ENCODE data around the gene SMYD3. TPM values are rescaled to one million over a fixed set of nuclear protein-coding genes. Genes with fewer than 3 reads are reported as not detected.

Gene SMYD3
- total RNA-seq, 1 donor from 2014 or later: 35.4 TPM

DNA sequence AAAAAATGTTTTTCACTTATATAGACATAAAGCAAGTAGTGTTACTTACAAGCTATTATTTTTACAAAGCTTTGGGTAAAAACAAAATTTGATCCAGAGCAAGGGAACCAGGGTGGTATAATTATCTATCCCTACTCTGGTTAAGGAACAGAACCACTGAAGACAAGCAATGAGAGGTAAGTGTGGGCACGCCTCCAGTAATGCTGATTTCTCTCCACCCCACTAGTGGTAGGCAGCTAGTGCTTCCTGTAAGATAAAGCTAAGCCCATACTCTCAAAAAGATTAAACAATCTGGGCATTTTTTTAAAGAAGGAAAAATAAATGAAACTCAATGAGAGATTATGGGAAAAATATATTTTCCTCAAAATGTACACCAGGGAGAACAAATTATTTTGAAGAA lies 36.9 kb upstream of the SMYD3 start:
- Mint-ChIP-seq H3K27me3 (ENCODE audit: unreplicated experiment) (no peaks in the 10 kb centered on the region), H3K36me3 (ENCODE audit: unreplicated experiment) (no peaks in the 10 kb centered on the region), H3K4me1 (ENCODE audit: low read depth, unreplicated experiment) (no peaks in the 10 kb centered on the region), H3K9me3 (ENCODE audit: unreplicated experiment) (no peaks in the 10 kb centered on the region), H3K4me3 (ENCODE audit: unreplicated experiment) (no peak overlapping the region), H3K27ac (ENCODE audit: unreplicated experiment) (no peak overlapping the region)
- TF ChIP-seq, protein P1, sequence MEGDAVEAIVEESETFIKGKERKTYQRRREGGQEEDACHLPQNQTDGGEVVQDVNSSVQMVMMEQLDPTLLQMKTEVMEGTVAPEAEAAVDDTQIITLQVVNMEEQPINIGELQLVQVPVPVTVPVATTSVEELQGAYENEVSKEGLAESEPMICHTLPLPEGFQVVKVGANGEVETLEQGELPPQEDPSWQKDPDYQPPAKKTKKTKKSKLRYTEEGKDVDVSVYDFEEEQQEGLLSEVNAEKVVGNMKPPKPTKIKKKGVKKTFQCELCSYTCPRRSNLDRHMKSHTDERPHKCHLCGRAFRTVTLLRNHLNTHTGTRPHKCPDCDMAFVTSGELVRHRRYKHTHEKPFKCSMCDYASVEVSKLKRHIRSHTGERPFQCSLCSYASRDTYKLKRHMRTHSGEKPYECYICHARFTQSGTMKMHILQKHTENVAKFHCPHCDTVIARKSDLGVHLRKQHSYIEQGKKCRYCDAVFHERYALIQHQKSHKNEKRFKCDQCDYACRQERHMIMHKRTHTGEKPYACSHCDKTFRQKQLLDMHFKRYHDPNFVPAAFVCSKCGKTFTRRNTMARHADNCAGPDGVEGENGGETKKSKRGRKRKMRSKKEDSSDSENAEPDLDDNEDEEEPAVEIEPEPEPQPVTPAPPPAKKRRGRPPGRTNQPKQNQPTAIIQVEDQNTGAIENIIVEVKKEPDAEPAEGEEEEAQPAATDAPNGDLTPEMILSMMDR (IDR thresholded peaks at IDR 0.05; ENCODE audit: partially characterized antibody, unreplicated experiment): no peak
- no peak for DNase-seq

DNA sequence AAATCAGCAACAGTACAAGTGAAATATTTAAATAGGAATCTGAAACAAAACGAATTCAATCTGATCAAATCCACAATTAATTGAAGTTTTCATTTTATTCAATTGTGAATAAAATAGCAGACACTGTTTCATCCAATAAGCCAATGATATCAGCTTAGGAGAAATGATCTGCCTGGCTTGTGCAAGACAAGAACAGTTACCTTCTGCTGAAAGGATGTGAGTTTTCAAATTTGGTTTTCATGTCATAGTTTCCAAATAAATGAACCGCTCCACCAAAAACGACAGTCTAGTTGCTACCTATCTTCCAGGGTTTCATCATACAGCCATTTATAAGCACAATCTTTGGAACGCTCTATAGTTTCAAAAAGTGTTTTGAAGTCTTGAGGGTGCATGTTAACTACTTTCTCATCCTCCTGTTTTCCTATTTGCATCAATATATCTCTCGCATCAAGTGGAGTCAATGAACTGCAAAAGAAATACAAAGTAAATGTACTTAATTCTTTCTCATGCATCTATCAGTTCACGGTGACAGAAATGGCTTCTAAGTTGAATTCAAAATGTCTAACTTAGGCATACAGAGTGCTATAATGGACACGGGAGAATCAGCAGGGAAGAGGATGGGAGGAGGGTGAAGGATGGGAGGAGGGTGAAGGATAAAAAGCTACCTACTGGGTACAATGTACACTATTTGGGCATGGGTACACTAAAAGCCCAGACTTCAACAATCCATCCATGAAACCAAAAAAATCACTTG lies 33.8 kb upstream of the SMYD3 start:
- H3K36me3 Mint-ChIP-seq (ENCODE audit: unreplicated experiment): no peaks in the 10 kb centered on the region
- no peaks in the 10 kb centered on the region for H3K9me3 Mint-ChIP-seq (ENCODE audit: unreplicated experiment)
- no peak overlapping the region for H3K4me3 Mint-ChIP-seq (ENCODE audit: unreplicated experiment)
- no peak for DNase-seq
- TF ChIP-seq, protein P1 (IDR thresholded peaks at IDR 0.05; ENCODE audit: partially characterized antibody, unreplicated experiment): no peak
- no peaks in the 10 kb centered on the region for H3K27me3 Mint-ChIP-seq (ENCODE audit: unreplicated experiment)
- no peaks in the 10 kb centered on the region for H3K4me1 Mint-ChIP-seq (ENCODE audit: low read depth, unreplicated experiment)
- H3K27ac Mint-ChIP-seq (ENCODE audit: unreplicated experiment): no peak overlapping the region

DNA sequence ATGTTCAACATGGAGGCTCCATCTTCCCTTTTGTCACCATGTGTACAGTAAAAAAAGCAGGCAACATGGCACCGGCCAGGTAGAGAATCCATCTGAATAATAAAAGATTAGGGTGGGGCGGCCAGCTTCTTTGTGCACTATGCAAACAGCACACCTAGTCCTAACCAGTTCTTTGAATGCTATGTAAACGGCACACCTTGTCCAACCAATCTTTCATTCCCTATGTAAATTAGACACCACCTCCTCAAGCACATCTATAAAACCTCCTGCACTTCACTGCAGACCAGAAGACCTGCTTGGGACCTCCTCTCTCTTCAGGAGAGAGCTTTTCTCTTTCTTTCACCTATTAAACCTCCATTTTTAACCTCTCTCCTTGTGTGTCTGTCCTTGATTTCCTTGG lies 30.8 kb upstream of the SMYD3 start:
- Mint-ChIP-seq H3K9me3 (ENCODE audit: unreplicated experiment) (no peaks in the 10 kb centered on the region), H3K4me1 (ENCODE audit: low read depth, unreplicated experiment) (no peaks in the 10 kb centered on the region), H3K36me3 (ENCODE audit: unreplicated experiment) (no peaks in the 10 kb centered on the region), H3K27me3 (ENCODE audit: unreplicated experiment) (no peaks in the 10 kb centered on the region), H3K27ac (ENCODE audit: unreplicated experiment) (no peak overlapping the region), H3K4me3 (ENCODE audit: unreplicated experiment) (no peak overlapping the region)
- DNase-seq: no peak
- TF ChIP-seq, protein P1 (IDR thresholded peaks at IDR 0.05; ENCODE audit: partially characterized antibody, unreplicated experiment): no peak

DNA sequence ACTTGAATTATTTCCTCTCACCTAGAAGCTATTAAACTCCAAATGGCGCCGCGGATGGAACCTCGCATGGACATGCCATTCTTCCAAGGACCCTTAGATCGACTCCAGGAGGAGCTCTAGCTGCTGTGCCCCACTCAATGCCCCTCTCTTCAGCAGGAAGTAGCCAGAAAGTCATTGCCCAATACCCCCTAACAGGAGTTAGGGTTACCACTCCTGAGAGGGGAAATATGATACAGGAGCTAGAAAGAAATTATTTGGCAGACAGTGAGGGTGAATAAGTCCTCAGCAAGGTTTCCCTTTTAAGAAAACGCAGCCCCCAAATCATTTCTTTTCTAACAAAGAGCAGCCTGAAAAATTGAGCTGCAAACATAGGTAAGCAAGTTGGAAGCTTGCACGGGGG lies 30.4 kb upstream of the SMYD3 start:
- H3K9me3 Mint-ChIP-seq (ENCODE audit: unreplicated experiment): no peaks in the 10 kb centered on the region
- H3K27ac Mint-ChIP-seq (ENCODE audit: unreplicated experiment): no peak overlapping the region
- H3K4me1 Mint-ChIP-seq (ENCODE audit: low read depth, unreplicated experiment): no peaks in the 10 kb centered on the region
- no peaks in the 10 kb centered on the region for H3K36me3 Mint-ChIP-seq (ENCODE audit: unreplicated experiment)
- no peak for DNase-seq
- TF ChIP-seq, protein P1 (IDR thresholded peaks at IDR 0.05; ENCODE audit: partially characterized antibody, unreplicated experiment): no peak
- no peak overlapping the region for H3K4me3 Mint-ChIP-seq (ENCODE audit: unreplicated experiment)
- no peaks in the 10 kb centered on the region for H3K27me3 Mint-ChIP-seq (ENCODE audit: unreplicated experiment)

DNA sequence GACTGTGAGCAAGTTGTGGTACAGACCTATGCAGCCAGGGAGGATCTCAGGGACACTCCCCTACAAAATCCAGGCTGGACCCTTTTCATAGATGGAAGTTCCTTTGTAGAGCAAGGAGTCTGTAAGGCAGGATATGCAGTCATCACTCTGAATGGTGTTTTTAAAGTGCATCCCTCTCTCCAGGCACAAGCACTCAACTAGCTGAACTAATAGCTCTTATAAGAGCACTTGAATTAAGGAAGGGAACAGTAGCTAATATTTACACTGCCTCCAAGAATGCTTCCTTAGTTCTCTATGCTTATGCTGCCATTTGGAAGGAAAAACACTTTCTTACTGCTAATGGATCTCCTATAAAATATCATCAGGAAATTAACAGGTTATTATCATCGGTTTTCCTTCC lies 27.0 kb upstream of the SMYD3 start:
- Mint-ChIP-seq H3K36me3 (ENCODE audit: unreplicated experiment) (peaks cover 11% of the 10 kb centered on the region), H3K27ac (ENCODE audit: unreplicated experiment) (no peak overlapping the region), H3K4me3 (ENCODE audit: unreplicated experiment) (no peak overlapping the region)

More for the DNA sequence above, 27.0 kb upstream of the SMYD3 start:
- Mint-ChIP-seq H3K27me3 (ENCODE audit: unreplicated experiment) (peaks cover 4% of the 10 kb centered on the region), H3K9me3 (ENCODE audit: unreplicated experiment) (peaks cover 4% of the 10 kb centered on the region), H3K4me1 (ENCODE audit: low read depth, unreplicated experiment) (no peaks in the 10 kb centered on the region)
- no peak for DNase-seq
- TF ChIP-seq, protein P1 (IDR thresholded peaks at IDR 0.05; ENCODE audit: partially characterized antibody, unreplicated experiment): no peak
